Heart left ventricle (tissue), 16 donors: Measurements from ENCODE around the gene TENT4B. TPM values are rescaled to one million over a fixed set of nuclear protein-coding genes. Genes with fewer than 3 reads are reported as not detected.

Experiments
- ATAC-seq, 4 donors: fragments of 200-7000 bp; cut with Tn5 transposase; one replicate each; pipeline ENCODE4 v1.9.1; 2020 to 2022; ENCODE audit warnings: moderate library complexity in 4 of 4, mild to moderate bottlenecking in 3 of 4, moderate number of reproducible peaks in 1 of 4
- DNase-seq, 5 donors: peaks; one replicate each; pipeline ENCODE4 v3.0.0-alpha.2; 2020
- H3K27ac ChIP-seq, 12 donors: fragments of 200-600 bp; sonication (generic) in 4 of 12; one replicate each; pipeline versions ENCODE4 v1.5.0 to v1.8.0; 2016 to 2022; ENCODE audit warnings: mild to moderate bottlenecking in 2 of 12
- H3K27me3 ChIP-seq, 9 donors: fragments of 200-600 bp; sonication (generic) in 2 of 9; one replicate each; pipeline versions ENCODE4 v1.5.1 to v1.8.0; 2016 to 2022; ENCODE audit warnings: mild to moderate bottlenecking in 3 of 9
- H3K36me3 ChIP-seq, 9 donors: fragments of 200-600 bp; sonication (generic) in 2 of 9; one replicate each; pipeline versions ENCODE4 v1.5.0 to v1.8.0; 2018 to 2022; ENCODE audit warnings: mild to moderate bottlenecking in 2 of 9
- H3K4me1 ChIP-seq, 12 donors: fragments of 200-600 bp; sonication (generic) in 4 of 12; one replicate each; pipeline versions ENCODE4 v1.5.0 to v1.8.0; 2016 to 2022; ENCODE audit warnings: mild to moderate bottlenecking in 3 of 12
- H3K4me3 ChIP-seq, 12 donors: fragments of 200-600 bp; sonication (generic) in 4 of 12; one replicate each; pipeline versions ENCODE4 v1.5.0 to v1.8.0; 2017 to 2022; ENCODE audit warnings: mild to moderate bottlenecking in 9 of 12, moderate library complexity in 4 of 12
- H3K9me3 ChIP-seq, 12 donors: fragments of 200-600 bp; sonication (generic) in 4 of 12; one replicate each; pipeline versions ENCODE4 v1.5.0 to v1.8.0; 2016 to 2022; ENCODE audit warnings: mild to moderate bottlenecking in 1 of 12
- POLR2A ChIP-seq, 2 donors: fragments of 450-650 bp; IDR thresholded peaks; one replicate each; pipeline ENCODE4 v1.6.1; 2017; ENCODE audit warnings: antibody characterized with exemption in 2 of 2, mild to moderate bottlenecking in 2 of 2, moderate library complexity in 2 of 2
- WGBS, 4 donors: extraction: QIAGEN DNeasy Blood & Tissue Kit in 2 of 4; methylation state at CpG; one replicate each; pipeline versions ENCODE4 v1.1.5 to v1.1.7; 2013 to 2018; 5-methylcytosine and 5-hydroxymethylcytosine counted together
- intact Hi-C, 10 donors: fragments of 100-400 bp; cut with DNase I; formaldehyde crosslinking; loops; one replicate each; pipeline versions ENCODE4 v1.11.1 to v1.14.2; 2022
- polyA plus RNA-seq, 2 donors: library from polyadenylated mRNA; stranded (reverse); fragments of 200-250 nt; gene quantifications; one replicate each; pipeline ENCODE4 v1.2.3, GENCODE V29; 2013
- total RNA-seq, 9 donors: library from RNA; depleted of rRNA in 2 of 9; stranded (reverse); fragments of >200 nt in 2 of 9; fragmentation: NEBNext Ultra II Directional in 3 of 9; extraction: Animal tissue kit (Norgen Biotek cat#: 25700) in 3 of 9; gene quantifications; one replicate each; pipeline versions ENCODE4 v1.1.0 to v1.2.4, GENCODE V29; 2016 to 2023
- TF ChIP-seq, protein P1 (sequence below), 12 donors: fragments of 200-600 bp; sonication (generic) in 4 of 12; IDR thresholded peaks; one replicate each; pipeline versions ENCODE4 v1.5.0 to v1.8.0; 2018 to 2022; ENCODE audit warnings: antibody characterized with exemption in 12 of 12, mild to moderate bottlenecking in 5 of 12
- donor health status: ischemic (EF 13 %, LVEDD 7.1; RV severe dilation, severe dysfunction).
- donor health status: healthy with polysubstance abuse.
- donor health status: DM: no; HTN: yes; CAD: no.
- donor health status: DM: no; HTN: no; CAD: no.
- donor health status: ischemic (EF 25% LVEDD 6.9; RV normal size, moderate dysfunction).
- donor health status: ischemic (EF 25% LVEDD 5.7; RV mildly dilated, moderate dysfunction).
- donor health status: healthy.
- donor health status: DM: yes; HTN: yes; CAD: no.
- donor health status: ischemic (EF 35%, LVEDD 5.7; RV mildly dilated, moderate dysfunction).
- donor health status: nonischemic (EF 11% LVEDD 7.7; RV severe dilation, severe dysfunction).
- donor health status: DM: yes; HTN: yes; CAD: no.
- donor health status: PGD.
- donor health status: ischemic (EF 29% LVEDD 5.4; RV normal size, mild dysfunction).
- donor health status: nonischemic (EF 23%, LVEDD 6.1; RV moderate dilation, normal function).

Gene TENT4B
- total and polyA plus RNA-seq, 11 donors: 2.2 to 8.8 (median 6.5) TPM

DNA sequence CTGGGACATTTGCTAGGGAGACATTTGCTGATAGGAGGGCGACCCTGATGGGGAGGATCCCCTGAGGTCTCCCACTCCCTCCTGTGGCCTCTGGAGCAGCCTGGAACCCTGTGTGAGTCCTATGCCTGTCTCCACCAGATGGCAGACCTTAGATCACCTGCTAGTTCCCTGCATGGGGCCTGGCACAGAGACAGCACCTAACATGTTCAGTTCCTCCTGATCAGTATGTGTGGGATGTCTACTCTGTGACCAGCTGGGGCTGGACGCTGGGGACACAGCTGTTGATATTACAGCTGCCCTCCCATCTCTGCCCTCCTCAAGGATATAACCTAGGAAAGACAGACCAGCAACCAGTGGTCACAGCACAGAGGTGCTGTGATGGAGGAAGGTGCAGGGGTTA, 112.2 kb downstream of the TENT4B start:
- peak overlapping the region in 1 of 12 donors; percentile 71 for H3K27ac ChIP-seq

DNA sequence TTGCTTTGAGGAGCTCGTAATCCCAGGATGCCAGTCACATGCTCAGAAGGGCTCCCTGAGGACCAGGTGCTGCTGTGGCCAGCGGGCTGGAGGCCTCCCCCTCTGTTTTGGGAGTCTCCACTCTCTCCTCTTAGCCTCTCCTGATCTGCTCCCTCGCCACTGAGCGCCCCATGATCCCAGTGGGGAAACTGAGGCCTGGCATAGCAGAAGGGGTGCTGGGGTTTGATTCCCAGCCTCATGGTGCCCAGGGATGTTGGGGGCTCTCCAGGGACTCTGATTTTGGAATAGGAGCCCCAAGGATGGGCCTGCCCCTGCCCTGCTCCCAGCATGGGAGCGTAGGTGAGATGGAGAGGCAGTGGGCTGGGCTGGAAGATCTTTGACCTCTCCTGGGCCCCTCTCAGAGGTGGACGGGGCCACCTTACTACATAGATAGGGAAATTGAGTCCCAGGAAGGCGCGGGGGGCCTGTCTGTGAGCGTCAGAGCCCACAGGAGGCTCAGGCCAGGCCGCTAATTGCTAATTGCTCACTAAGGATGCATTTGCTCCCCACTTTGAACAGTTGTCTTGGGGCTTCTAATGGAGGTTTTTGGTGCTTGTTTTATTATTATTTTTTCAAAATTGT, 112.7 kb downstream of the TENT4B start:
- peak overlapping the region in 8 of 12 donors; percentile 33 to 67 (median 50) for H3K4me3 ChIP-seq

More for the DNA sequence above, 112.2 kb downstream of the TENT4B start:
- DNase-seq (peak in 2 of 5 donors; percentile 20 to 47), ATAC-seq (no peak)
- peaks cover 0 to 5% (median 0%) of the 10 kb centered on the region in 12 donors for H3K9me3 ChIP-seq
- H3K36me3 ChIP-seq: no peaks in the 10 kb centered on the region
- H3K27me3 ChIP-seq: no peaks in the 10 kb centered on the region
- no peak overlapping the region for H3K4me3 ChIP-seq
- TF ChIP-seq POLR2A (IDR thresholded peaks at IDR 0.05): no peak
- TF ChIP-seq, protein P1, sequence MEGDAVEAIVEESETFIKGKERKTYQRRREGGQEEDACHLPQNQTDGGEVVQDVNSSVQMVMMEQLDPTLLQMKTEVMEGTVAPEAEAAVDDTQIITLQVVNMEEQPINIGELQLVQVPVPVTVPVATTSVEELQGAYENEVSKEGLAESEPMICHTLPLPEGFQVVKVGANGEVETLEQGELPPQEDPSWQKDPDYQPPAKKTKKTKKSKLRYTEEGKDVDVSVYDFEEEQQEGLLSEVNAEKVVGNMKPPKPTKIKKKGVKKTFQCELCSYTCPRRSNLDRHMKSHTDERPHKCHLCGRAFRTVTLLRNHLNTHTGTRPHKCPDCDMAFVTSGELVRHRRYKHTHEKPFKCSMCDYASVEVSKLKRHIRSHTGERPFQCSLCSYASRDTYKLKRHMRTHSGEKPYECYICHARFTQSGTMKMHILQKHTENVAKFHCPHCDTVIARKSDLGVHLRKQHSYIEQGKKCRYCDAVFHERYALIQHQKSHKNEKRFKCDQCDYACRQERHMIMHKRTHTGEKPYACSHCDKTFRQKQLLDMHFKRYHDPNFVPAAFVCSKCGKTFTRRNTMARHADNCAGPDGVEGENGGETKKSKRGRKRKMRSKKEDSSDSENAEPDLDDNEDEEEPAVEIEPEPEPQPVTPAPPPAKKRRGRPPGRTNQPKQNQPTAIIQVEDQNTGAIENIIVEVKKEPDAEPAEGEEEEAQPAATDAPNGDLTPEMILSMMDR (IDR thresholded peaks at IDR 0.05): peak in 2 of 12 donors; percentile 7 to 19
- intact Hi-C loops: loop anchor here in 1 of 10 donors (10.0 kb wide), 1 partner anchor 50 kb away; no protein-coding TSS in a partner anchor
- H3K4me1 ChIP-seq: peaks cover 0 to 61% (median 0%) of the 10 kb centered on the region in 12 donors
- WGBS, 4 donors: 48 to 67% (median 57%) methylated on average over 2 of the region's 2 CpGs

DNA sequence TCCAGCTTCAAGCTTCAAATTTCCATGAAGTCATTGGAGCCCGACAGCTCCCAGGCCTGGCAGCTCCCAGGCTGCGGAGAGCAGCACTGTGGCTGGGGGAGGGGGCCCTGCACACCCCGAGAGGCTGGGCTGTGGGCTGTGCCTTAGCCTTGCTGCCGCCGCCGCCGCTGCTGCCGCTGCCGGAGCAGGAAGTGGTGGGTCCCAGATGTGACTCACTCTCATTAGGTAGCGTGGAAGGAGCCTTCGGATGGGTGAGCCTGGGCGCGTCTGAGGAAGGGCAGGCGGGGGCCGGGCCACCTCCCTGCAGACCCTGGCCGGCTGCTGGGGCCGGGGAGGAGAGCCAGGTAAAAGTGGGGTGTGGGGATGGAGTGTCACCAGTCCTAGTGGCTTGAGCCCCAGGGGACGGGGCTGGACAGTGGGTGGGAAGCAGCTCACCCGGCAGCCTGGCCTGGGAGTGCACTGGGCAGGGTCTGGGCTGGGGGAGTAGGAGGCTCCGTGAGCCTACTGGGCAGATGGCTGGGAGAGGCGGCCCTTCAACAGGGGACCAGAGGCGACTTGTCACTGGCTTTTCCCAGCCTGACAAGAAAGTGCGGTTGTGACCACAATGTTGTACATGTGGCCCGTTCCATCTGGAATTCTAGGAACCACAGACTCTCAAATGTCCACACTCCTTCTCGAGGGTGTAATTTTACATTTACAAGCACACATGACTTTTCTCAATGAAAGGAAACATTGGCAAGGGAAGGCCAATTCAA, 113.4 kb downstream of the TENT4B start, which contains the start of gene ADCY7:
Gene ADCY7 (plus strand): TSS at position 215 of the 755 bp plus-strand sequence. CDS start 21,629 bp downstream, outside the sequence.
- intact Hi-C loops: loop anchor here in 1 of 10 donors (10.0 kb wide), 1 partner anchor 48 kb away; no protein-coding TSS in a partner anchor
- WGBS, 4 donors: 33 to 60% (median 37%) methylated on average over 21 to 25 of the region's 25 CpGs
- DNase-seq (peak; percentile 54 to 90 (median 74)), ATAC-seq (peak in 3 of 4 donors; percentile 78 to 92 (median 89))
- Histone ChIP-seq H3K27ac (peak within 1 kb of the TSS in 5 of 12 donors; percentile 45 to 90 (median 71)), H3K4me3 (peak within 1 kb of the TSS in 10 of 12 donors; percentile 24 to 67 (median 48)), H3K27me3 (no peaks in the 10 kb centered on the region), H3K4me1 (peaks cover 0 to 69% (median 0%) of the 10 kb centered on the region in 12 donors), H3K9me3 (no peaks in the 10 kb centered on the region), H3K36me3 (no peaks in the 10 kb centered on the region)
- TF ChIP-seq, protein P1 (IDR thresholded peaks at IDR 0.05): no peak
- TF ChIP-seq POLR2A (IDR thresholded peaks at IDR 0.05): no peak

More for the DNA sequence above, 112.7 kb downstream of the TENT4B start:
- TF ChIP-seq, protein P1 (IDR thresholded peaks at IDR 0.05): no peak
- TF ChIP-seq POLR2A (IDR thresholded peaks at IDR 0.05): no peak
- no peak for ATAC-seq
- DNase-seq: peak in 2 of 5 donors; percentile 22 to 47
- Histone ChIP-seq H3K36me3 (no peaks in the 10 kb centered on the region), H3K9me3 (no peaks in the 10 kb centered on the region), H3K27me3 (no peaks in the 10 kb centered on the region), H3K27ac (peak overlapping the region in 5 of 12 donors; percentile 45 to 90 (median 71)), H3K4me1 (peaks cover 0 to 66% (median 0%) of the 10 kb centered on the region in 12 donors)
- WGBS, 4 donors: 83 to 92% (median 85%) methylated on average over 10 of the region's 10 CpGs
- intact Hi-C loops: loop anchor here in 1 of 10 donors (10.0 kb wide), 1 partner anchor 49 kb away; no protein-coding TSS in a partner anchor
